GM18502 (cell line): ENCODE data around the gene FBXO46.
"Not testable (repeated sequence)": the region's sequence is repeated elsewhere in the genome, so short reads cannot be mapped to it uniquely, and the experiment has no call there.

Source experiments
- ATAC-seq: cut with Tn5 transposase; IDR thresholded peaks from one replicate; pipeline ENCODE4 v1.9.1; 2021; ENCODE audit warnings: mild to moderate bottlenecking; ENCODE audit not compliant: unreplicated experiment, poor library complexity

The FBXO46 gene

GRCh38 chr19:45692187-45693105, 38.2 kb downstream of the FBXO46 start, which contains the start of gene QPCTL:
Gene QPCTL, plus strand, starts transcription at chr19:45692666. Its CDS starts 38 bp downstream, at chr19:45692704.
- ATAC-seq: peak; percentile 83

DNA sequence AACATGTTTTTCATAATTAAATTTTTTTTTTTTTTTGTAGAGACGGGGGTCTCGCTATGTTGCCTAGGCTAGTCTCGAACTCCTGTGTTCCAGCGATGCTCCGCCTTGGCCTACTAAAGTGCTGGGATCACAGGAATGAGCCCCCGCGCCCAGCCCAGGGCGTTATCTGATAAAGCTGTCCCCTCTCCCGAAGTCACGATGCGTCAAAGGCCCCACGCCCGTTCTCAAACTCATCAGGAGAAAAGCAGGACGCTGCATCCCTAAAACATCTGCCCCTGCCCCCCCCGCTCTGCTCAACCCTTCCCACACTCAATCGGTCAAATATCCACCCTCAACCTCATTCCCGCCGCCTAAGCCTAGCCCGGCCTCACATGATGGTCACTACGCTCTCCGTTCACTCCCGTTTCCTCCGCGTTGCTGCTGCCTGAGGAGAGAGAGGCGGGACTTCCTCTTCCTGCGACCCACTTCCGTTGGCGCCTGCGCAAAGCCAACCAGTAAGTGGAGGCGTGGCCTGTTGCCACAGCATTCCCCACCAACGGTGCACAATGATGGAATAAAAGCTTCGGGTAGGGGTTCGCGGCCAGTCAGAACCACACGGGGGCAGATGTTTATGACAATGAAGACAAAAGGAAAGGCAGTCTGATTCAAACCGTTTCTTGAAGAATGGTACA, 39.0 kb downstream of the FBXO46 start, which contains the start of gene SNRPD2:
SNRPD2 (minus strand) TSS at position 438 of the 671 bp plus-strand sequence; CDS start at position 373, 65 bp downstream.
- ATAC-seq: peak; percentile 56

DNA sequence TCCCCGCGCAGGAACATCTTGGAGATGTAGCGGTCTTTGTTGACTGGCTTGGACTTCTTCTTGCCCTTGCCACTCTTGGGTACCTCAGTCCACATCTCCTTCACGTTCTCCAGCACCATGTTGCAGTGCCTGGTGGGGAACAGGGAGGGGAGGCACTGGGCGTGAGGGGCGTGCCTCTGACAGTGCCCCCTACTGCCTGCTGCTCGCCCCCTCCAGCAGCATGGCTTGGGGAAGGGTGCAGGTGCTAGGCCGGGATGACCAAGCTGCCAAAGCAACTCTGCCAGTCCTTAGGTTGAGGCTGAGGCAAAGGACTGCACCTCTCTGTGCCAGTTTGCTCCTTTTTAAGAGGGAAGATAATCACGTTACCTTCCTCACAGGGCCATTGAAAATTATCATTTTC, 43.1 kb downstream of the FBXO46 start:
- ATAC-seq: no peak

DNA sequence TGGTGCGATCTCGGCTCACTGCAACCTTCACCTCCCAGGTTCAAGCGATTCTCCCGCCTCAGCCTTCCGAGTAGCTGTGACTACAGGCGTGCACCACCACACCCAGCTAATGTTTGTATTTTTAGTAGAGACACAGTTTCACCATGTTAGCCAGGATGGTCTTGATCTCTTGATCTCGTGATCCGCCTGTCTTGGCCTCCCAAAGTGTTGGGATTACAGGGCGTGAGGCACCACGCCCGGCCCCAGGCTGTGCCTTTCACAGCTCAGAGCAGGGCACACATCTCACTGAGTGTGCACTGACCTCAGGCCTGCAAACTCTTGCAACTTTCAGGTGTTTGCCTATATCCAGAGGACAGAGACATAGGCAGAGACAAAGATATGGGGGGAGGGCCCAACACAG, 45.7 kb downstream of the FBXO46 start:
- not testable (repeated sequence) for ATAC-seq

DNA sequence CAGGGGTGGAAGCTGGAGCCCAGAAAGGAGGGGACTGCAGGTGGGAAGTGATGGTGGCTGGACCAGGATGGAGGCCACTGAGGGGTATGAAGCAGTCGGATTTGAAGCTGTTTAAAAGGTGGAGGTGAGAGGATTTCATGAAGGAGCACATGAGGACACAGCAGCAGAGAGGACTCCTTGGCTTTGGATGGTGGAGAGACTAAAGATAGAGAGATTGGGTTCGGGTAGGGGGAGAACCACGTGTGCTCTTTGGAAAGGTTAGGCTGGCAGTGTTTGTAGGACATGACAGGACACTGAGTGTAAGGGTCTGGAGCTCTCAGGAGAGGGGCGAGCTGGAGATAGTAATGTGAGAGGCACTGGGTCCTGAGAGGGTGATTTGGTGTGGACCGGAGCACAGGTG, 47.8 kb downstream of the FBXO46 start:
- no peak for ATAC-seq

DNA sequence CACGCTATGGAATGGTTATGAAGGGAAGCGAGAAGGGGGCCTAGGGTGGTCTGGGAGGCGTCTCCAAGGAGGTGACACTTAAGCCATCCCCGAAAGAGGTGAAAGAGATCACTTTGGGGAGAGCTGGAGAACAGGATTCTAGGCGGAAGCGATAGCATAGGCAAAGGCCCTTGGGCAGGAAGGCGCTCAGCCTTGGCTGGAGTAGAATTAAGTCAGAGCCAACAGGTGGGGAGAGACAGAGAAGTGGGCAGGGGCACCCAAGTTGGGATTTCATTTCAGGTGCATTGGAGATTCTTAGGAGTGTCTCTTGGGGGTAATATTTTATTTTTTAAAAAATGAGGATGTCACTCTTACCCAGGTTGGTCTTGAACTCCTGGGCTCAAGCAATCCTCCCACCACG, 48.6 kb downstream of the FBXO46 start:
- no peak for ATAC-seq

DNA sequence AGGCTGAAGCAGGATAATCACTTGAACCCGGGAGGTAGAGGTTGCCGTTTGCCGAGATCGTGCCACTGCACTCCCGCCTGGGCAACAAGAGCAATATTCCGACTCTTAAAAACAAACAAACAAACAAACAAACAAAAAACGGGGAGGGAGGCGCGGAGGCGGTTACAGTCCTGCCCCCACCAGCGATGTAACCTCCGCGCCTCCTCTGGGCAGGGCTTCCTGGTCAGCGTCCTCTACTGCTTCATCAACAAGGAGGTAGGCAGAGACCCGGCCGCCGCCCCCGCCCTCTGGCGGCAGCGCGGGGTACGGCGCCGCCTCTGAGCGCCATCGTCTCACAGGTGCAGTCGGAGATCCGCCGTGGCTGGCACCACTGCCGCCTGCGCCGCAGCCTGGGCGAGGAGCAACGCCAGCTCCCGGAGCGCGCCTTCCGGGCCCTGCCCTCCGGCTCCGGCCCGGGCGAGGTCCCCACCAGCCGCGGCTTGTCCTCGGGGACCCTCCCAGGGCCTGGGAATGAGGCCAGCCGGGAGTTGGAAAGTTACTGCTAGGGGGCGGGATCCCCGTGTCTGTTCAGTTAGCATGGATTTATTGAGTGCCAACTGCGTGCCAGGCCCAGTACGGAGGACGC, 49.2 kb downstream of the FBXO46 start:
- ATAC-seq: peak; percentile 74

DNA sequence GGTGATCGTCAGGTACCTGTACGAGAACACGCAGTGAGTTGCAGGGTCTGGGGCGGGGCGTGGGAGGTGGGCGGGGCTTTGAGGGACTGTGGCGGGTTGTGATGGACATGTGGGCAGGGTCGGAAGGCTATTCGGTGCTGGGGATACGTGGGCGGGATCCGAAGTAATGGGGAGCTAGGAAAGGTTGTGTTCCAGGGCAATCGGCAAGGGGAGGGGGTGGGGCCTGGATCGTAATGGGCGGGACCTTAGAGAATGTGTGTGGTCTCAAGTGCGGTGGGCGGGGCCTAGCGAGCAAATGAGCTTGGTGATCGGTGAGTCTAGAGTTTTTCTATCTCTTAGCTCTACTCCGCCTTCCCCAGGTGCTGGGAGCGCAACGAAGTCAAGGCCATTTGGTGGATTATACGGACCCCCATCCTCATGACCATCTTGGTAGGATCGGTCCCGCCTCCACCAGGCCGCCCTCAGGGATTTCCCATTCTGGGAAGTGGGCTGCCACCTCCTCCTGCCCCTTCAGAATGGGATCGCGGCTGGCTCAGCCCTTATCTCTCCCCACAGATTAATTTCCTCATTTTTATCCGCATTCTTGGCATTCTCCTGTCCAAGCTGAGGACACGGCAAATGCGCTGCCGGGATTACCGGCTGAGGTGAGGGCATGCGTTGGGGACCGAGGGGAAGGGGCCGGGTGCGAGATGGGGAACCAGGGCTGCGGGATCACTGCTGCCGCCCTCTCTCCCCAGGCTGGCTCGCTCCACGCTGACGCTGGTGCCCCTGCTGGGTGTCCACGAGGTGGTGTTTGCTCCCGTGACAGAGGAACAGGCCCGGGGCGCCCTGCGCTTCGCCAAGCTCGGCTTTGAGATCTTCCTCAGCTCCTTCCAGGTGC, 53.1 kb downstream of the FBXO46 start:
- peak; percentile 50 for ATAC-seq

DNA sequence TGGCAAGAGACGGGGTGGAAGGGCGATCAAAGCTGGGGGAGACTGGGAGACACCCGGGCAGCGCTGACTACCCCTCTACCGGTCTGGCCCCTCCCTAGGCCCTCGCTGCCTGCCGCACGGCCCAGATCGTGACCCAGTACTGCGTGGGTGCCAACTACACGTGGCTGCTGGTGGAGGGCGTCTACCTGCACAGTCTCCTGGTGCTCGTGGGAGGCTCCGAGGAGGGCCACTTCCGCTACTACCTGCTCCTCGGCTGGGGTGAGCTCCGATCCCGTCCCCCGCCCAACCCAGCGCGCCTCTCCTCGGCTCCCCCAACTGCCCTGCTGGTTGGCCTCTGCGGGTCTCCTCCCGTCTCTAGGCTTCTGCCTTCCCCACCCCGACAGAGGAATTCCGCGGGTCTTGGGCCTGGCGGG, 53.8 kb downstream of the FBXO46 start:
- peak; percentile 18 for ATAC-seq

- no peak for ATAC-seq
Observed at GRCh38 chr19:45674946-45675345, 55.8 kb downstream of the FBXO46 start.

- ATAC-seq: no peak
Observed at GRCh38 chr19:45670670-45671453, 59.8 kb downstream of the FBXO46 start.

- ATAC-seq: peak; percentile 3
Observed at GRCh38 chr19:45668342-45668871, 62.3 kb downstream of the FBXO46 start.

DNA sequence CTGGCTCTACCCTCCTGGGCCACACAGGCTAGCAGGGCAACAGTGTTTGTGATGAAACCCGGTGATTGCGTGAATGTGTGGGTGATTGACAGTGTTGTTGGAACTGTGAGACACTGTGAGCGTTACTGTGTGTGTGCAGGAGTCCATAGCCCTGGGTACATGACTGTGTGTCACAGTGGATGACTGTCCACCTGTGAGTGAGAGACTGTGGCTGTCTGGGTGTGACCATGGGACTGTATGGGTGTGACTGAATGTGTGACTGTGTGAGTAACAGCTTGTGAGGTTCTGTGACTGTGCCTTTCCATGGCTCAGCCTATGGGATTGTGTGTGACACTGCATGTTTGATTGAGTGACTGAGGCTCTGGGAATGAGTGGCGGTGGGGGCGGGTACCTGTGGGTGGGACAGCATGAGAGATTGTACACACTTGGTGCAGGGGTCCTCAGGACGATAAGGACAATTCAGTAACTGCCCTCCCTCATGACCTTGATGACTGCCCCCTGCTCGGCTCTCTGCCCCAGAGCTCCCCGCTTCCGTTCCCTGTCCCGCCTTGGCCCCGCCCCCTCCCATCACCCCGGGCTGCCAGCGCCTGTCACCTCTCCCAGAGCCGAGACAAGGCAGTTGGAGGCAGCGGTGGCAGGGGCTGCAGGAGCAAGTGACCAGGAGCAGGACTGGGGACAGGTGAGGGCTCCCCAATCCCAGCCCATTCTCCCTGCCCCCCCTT, 62.9 kb downstream of the FBXO46 start, which contains the start of gene GIPR:
GIPR (plus strand) TSS at position 602 of the 722 bp plus-strand sequence. CDS start 1,300 bp downstream, outside the sequence.
- ATAC-seq: peak; percentile 32

DNA sequence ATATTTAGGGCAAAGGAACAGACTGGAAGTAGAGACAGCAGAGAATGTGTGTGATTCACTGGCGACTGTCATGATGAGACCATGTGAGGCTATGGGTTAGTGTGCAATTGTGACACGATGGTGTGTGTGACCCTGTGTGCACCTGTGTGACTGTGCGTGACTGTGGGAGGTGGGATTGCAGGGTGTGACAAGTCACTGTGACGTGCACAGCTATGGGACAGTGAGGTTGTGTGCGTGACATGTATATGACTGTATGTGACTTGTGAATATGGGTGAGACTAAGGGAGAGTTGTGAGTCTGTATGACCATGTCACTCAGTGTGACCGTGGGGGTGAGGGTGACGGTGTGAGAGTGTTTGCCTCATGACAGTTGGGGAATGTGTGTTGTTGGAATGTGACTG, 66.1 kb downstream of the FBXO46 start:
- ATAC-seq: no peak

DNA sequence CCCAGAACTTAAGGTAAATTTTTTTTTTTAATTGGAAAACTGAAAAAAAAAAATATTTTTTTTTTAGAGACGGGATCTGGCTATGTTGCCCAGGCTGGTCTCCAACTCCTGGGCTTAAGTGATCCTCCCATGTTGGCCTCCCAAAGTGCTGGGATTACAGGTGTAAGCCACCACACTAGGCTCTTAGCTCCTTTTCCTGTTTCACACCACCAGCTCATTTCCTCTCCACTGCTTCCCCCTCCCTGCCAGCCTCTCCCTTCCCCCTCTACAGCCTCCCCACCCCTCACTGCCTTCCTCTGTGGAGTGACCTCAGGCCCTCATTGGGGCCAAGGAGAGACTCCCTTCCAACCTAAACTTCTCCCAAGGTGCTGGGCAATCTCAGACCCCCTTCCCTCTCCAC, 66.9 kb downstream of the FBXO46 start:
- no peak for ATAC-seq

- ATAC-seq: no peak
Observed at GRCh38 chr19:45660636-45661035, 70.1 kb downstream of the FBXO46 start.
